Measurements from ENCODE around the gene KATNAL1. TPM values are rescaled to one million over a fixed set of nuclear protein-coding genes. Genes with fewer than 3 reads are reported as not detected.

Gene KATNAL1
- total RNA-seq, 1 experiment from 2014 or later = 11.2 TPM

DNA sequence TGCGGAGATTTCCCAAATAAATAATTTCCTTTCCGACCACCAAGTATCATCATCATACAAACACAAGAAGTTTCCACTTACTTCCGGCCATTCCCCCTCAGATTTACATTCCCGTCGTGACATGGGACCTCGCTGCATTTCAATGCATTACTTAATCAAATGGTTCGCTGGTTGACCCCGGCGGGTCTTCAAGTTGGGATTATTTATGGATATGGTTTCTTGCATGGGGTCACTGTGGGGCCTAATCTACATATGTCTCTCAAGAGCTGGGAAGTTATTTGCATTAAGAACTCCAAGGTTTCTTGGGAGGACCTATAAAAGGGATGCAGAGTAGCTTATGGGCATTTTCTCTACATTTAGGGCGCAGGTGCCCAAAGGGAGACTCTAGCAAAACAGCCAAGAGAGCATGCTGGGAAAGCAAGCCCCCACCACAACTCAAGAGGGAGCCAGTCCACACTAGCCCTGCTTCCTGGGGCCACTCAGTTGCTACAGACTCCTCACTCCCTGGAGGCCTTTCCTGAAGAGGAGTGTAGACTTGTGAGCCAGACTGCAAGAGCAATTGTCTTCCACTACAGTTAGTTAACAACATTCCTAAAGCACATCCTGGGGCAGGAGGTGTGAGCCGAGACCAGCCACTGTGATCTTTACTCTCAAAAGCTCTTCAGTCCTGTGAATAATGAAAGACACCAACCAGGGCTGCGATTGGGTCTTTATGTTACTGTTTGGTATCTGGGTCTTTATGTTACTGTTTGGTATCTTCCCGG lies 125.3 kb downstream of the KATNAL1 start:
- H2BK5ac ChIP-seq (ENCODE audit: insufficient read length, low read length) = no peak overlapping the region
- no peak overlapping the region for H3K56ac ChIP-seq (ENCODE audit: insufficient read length, low read depth, low read length)
- no peaks in the 10 kb centered on the region for H4K20me1 ChIP-seq (ENCODE audit: control insufficient read depth, insufficient read depth, insufficient read length)
- no peak overlapping the region for H2AFZ ChIP-seq (ENCODE audit: low read length)
- no peak for DNase-seq
- Mint-ChIP-seq H3K36me3 (ENCODE audit: insufficient read depth in 1 of 3, low read depth in 3 of 3) (peaks cover 0 to 5% (median 3%) of the 10 kb centered on the region in 3 experiments; a peak in 3 of 7 replicates), H3K4me1 (peaks cover 22 to 29% of the 10 kb centered on the region in 2 experiments), H3K4me3 (no peak overlapping the region), H3K9me3 (peaks cover 3 to 8% of the 10 kb centered on the region in 2 experiments; a peak in 4 of 5 replicates), H3K27me3 (ENCODE audit: low read depth) (no peaks in the 10 kb centered on the region), H3K27ac (no peak overlapping the region)
- H3K79me2 ChIP-seq (ENCODE audit: insufficient read depth, low read length) = no peaks in the 10 kb centered on the region
- H2BK120ac ChIP-seq (ENCODE audit: low read depth, low read length, poor library complexity, severe bottlenecking) = no peak overlapping the region
- H3K4me1 ChIP-seq (ENCODE audit: insufficient read depth, low read length) = 0 out of 2 replicates have a peak, but pooled peaks cover 2% of the 10 kb centered on the region
- no peak overlapping the region for H4K8ac ChIP-seq (replicated peaks; ENCODE audit: insufficient read length, low read depth, low read length)
- H3K9ac ChIP-seq (ENCODE audit: extremely low read depth, insufficient read length, low read length) = no peak overlapping the region
- no peak overlapping the region for H4K5ac ChIP-seq (ENCODE audit: insufficient read length, low read depth, low read length)
- no peaks in the 10 kb centered on the region for H3K27me3 ChIP-seq (ENCODE audit: insufficient read depth, low read length)
- H2BK12ac ChIP-seq (ENCODE audit: insufficient read length, low read depth, low read length) = no peak overlapping the region
- no CpG with 5 or more reads among the region's 13 CpGs for WGBS (ENCODE audit: extremely low coverage, insufficient read length, low lambda C conversion rate)
- no peaks in the 10 kb centered on the region for H3K79me1 ChIP-seq (ENCODE audit: insufficient read depth, low read depth, low read length, poor library complexity, severe bottlenecking)
- no peak overlapping the region for H3K27ac ChIP-seq (ENCODE audit: insufficient read length, low read depth, low read length)
- H2AK5ac ChIP-seq (ENCODE audit: insufficient read length, low read length) = no peak overlapping the region
- H2BK15ac ChIP-seq (ENCODE audit: low read depth, low read length) = no peak overlapping the region
- TF ChIP-seq, protein P1, sequence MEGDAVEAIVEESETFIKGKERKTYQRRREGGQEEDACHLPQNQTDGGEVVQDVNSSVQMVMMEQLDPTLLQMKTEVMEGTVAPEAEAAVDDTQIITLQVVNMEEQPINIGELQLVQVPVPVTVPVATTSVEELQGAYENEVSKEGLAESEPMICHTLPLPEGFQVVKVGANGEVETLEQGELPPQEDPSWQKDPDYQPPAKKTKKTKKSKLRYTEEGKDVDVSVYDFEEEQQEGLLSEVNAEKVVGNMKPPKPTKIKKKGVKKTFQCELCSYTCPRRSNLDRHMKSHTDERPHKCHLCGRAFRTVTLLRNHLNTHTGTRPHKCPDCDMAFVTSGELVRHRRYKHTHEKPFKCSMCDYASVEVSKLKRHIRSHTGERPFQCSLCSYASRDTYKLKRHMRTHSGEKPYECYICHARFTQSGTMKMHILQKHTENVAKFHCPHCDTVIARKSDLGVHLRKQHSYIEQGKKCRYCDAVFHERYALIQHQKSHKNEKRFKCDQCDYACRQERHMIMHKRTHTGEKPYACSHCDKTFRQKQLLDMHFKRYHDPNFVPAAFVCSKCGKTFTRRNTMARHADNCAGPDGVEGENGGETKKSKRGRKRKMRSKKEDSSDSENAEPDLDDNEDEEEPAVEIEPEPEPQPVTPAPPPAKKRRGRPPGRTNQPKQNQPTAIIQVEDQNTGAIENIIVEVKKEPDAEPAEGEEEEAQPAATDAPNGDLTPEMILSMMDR (conservative IDR thresholded peaks at IDR 0.05) = no peak
- H3K9me3 ChIP-seq (ENCODE audit: control insufficient read depth, low read depth, low read length) = no peaks in the 10 kb centered on the region
- H3K4ac ChIP-seq (ENCODE audit: low read depth, low read length) = no peak overlapping the region
- no peaks in the 10 kb centered on the region for H3K23me2 ChIP-seq (ENCODE audit: insufficient read length, low read depth, low read length, poor library complexity, severe bottlenecking)
- no peak overlapping the region for H3K14ac ChIP-seq (ENCODE audit: insufficient read depth, low read length)
- H3K23ac ChIP-seq (ENCODE audit: insufficient read length, low read depth, low read length) = no peak overlapping the region
- no peak overlapping the region for H3T11ph ChIP-seq (ENCODE audit: low read length)
- H2BK20ac ChIP-seq (ENCODE audit: low read depth, low read length, poor library complexity, severe bottlenecking) = no peak overlapping the region
- H3K18ac ChIP-seq (ENCODE audit: insufficient read length, low read depth, low read length) = peak overlapping the region; percentile 56
- H4K91ac ChIP-seq (ENCODE audit: insufficient read length, low read depth, low read length) = no peak overlapping the region
- no peak overlapping the region for H3K4me2 ChIP-seq (ENCODE audit: insufficient read depth, insufficient read length, low read length)
